HEK293 (cell line): ENCODE measurements around the gene MRPL48.

Experiments used
- CTCF ChIA-PET: fragments of 350-600 bp; formaldehyde crosslinking; extraction: SDS; loops from one replicate; lab custom pipeline; 2021; ENCODE audit warnings: antibody characterized with exemption; lab: Yijun Ruan, JAX
- POLR2A ChIA-PET: fragments of 300-600 bp; formaldehyde crosslinking; extraction: SDS; loops from one replicate; lab custom pipeline; 2020; ENCODE audit warnings: antibody characterized with exemption, inconsistent platforms; lab: Yijun Ruan, JAX
- H3K27ac ChIP-seq: fragments of 200-500 bp; sonication (Bioruptor generic); 2 replicates; pipeline ENCODE4 v1.5.1; 2014; ENCODE audit warnings: low read depth, low read length, control low read depth, inconsistent platforms; ENCODE audit errors: extremely low read depth
- H3K36me3 ChIP-seq, 2 experiments: fragments of 200-500 bp in 1 of 2; sonication (Bioruptor generic) in 1 of 2; 1 replicate in 1 of 2; 2 replicates in 1 of 2; pipeline ENCODE4 v1.5.1; 2014 to 2017; ENCODE audit warnings: inconsistent platforms in 2 of 2, low read length in 2 of 2; ENCODE audit not compliant: control insufficient read depth in 2 of 2, insufficient read depth in 1 of 2
- H3K4me1 ChIP-seq: fragments of 200-500 bp; sonication (Bioruptor generic); 2 replicates; pipeline ENCODE4 v1.5.1; 2014; ENCODE audit warnings: mild to moderate bottlenecking, low read length, inconsistent platforms; ENCODE audit not compliant: control insufficient read depth, insufficient read depth
- H3K4me3 ChIP-seq: 2 replicates; pipeline ENCODE4 v1.5.1; 2011; ENCODE audit warnings: low read depth, mild to moderate bottlenecking, control low read depth, low read length, moderate library complexity
- H3K9me3 ChIP-seq: fragments of 200-500 bp; sonication (Bioruptor generic); 2 replicates; pipeline ENCODE4 v1.5.1; 2014; ENCODE audit warnings: low read depth, low read length, inconsistent platforms; ENCODE audit not compliant: control insufficient read depth, insufficient read depth
- ATF2 ChIP-seq: fragments of 450-650 bp; formaldehyde crosslinking; IDR thresholded peaks from 2 replicates; pipeline ENCODE4 v1.5.1; 2016; ENCODE audit warnings: missing biosample characterization, missing genetic modification characterization, low read depth
- BCL11B ChIP-seq: fragments of 450-650 bp; formaldehyde crosslinking; IDR thresholded peaks from 2 replicates; pipeline ENCODE4 v1.5.1; 2016; ENCODE audit warnings: low read depth, missing biosample characterization, missing genetic modification characterization
- HOXA7 ChIP-seq: sonication (generic); formaldehyde crosslinking; IDR thresholded peaks from 2 replicates; pipeline ENCODE4 v1.8.1; 2022; ENCODE audit warnings: missing genetic modification reagents, borderline replicate concordance
- HOXC10 ChIP-seq: sonication (generic); formaldehyde crosslinking; IDR thresholded peaks from 2 replicates; pipeline ENCODE4 v1.8.1; 2023; ENCODE audit warnings: mild to moderate bottlenecking, missing genetic modification reagents
- KLF10 ChIP-seq: fragments of 450-650 bp; IDR thresholded peaks from 2 replicates; pipeline ENCODE4 v1.5.1; 2018; ENCODE audit warnings: missing biosample characterization, mild to moderate bottlenecking, missing genetic modification characterization
- MZF1 ChIP-seq: fragments of 450-650 bp; formaldehyde crosslinking; IDR thresholded peaks from 2 replicates; pipeline ENCODE4 v1.5.1; 2017; ENCODE audit warnings: missing biosample characterization, missing genetic modification characterization, borderline replicate concordance
- OVOL3 ChIP-seq: fragments of 450-650 bp; formaldehyde crosslinking; IDR thresholded peaks from 2 replicates; pipeline ENCODE4 v1.5.1; 2016; ENCODE audit warnings: missing biosample characterization, missing genetic modification characterization
- REPIN1 ChIP-seq: fragments of 450-650 bp; formaldehyde crosslinking; IDR thresholded peaks from 2 replicates; pipeline ENCODE4 v1.5.1; 2017; ENCODE audit warnings: missing biosample characterization, missing genetic modification characterization, low read depth
- TRIM28 ChIP-seq: IDR thresholded peaks from 2 replicates; pipeline ENCODE4 v1.6.1; 2011; ENCODE audit warnings: low read length, control low read depth, borderline replicate concordance
- WT1 ChIP-seq: fragments of 450-650 bp; formaldehyde crosslinking; IDR thresholded peaks from 2 replicates; pipeline ENCODE4 v1.5.1; 2016; ENCODE audit warnings: missing biosample characterization, missing genetic modification characterization
- ZIC2 ChIP-seq: fragments of 450-650 bp; formaldehyde crosslinking; IDR thresholded peaks from 2 replicates; pipeline ENCODE4 v1.5.1; 2016; ENCODE audit warnings: missing biosample characterization, missing genetic modification characterization
- ZNF10 ChIP-seq: fragments of 450-650 bp; formaldehyde crosslinking; IDR thresholded peaks from 2 replicates; pipeline ENCODE4 v1.5.1; 2017; ENCODE audit warnings: missing biosample characterization, missing genetic modification characterization
- ZNF140 ChIP-seq: fragments of 450-650 bp; formaldehyde crosslinking; IDR thresholded peaks from 2 replicates; pipeline ENCODE4 v1.5.1; 2016; ENCODE audit warnings: missing biosample characterization, missing genetic modification characterization
- ZNF155 ChIP-seq: fragments of 450-650 bp; formaldehyde crosslinking; IDR thresholded peaks from 2 replicates; pipeline ENCODE4 v1.5.1; 2016; ENCODE audit warnings: missing biosample characterization, missing genetic modification characterization
- ZNF214 ChIP-seq: fragments of 450-650 bp; formaldehyde crosslinking; IDR thresholded peaks from 2 replicates; pipeline ENCODE4 v1.5.1; 2017; ENCODE audit warnings: missing biosample characterization, mild to moderate bottlenecking, missing genetic modification characterization, borderline replicate concordance
- ZNF239 ChIP-seq: fragments of 450-650 bp; formaldehyde crosslinking; IDR thresholded peaks from 2 replicates; pipeline ENCODE4 v1.5.1; 2016; ENCODE audit warnings: missing biosample characterization, missing genetic modification characterization
- ZNF423 ChIP-seq: fragments of 450-650 bp; formaldehyde crosslinking; IDR thresholded peaks from 2 replicates; pipeline ENCODE4 v1.5.1; 2016; ENCODE audit warnings: missing biosample characterization, missing genetic modification characterization
- ZNF514 ChIP-seq: fragments of 450-650 bp; formaldehyde crosslinking; IDR thresholded peaks from 2 replicates; pipeline ENCODE4 v1.5.1; 2016; ENCODE audit warnings: missing biosample characterization, missing genetic modification characterization
- ZNF549 ChIP-seq: fragments of 450-650 bp; IDR thresholded peaks from 2 replicates; pipeline ENCODE4 v1.5.1; 2018; ENCODE audit warnings: missing biosample characterization, missing genetic modification characterization, mild to moderate bottlenecking, inconsistent platforms, moderate library complexity
- ZNF558 ChIP-seq: fragments of 450-650 bp; formaldehyde crosslinking; IDR thresholded peaks from 2 replicates; pipeline ENCODE4 v1.5.1; 2016; ENCODE audit warnings: missing biosample characterization, missing genetic modification characterization
- ZNF585B ChIP-seq: fragments of 450-650 bp; formaldehyde crosslinking; IDR thresholded peaks from 2 replicates; pipeline ENCODE4 v1.5.1; 2016; ENCODE audit warnings: missing biosample characterization, missing genetic modification characterization
- ZNF654 ChIP-seq: fragments of 450-650 bp; formaldehyde crosslinking; IDR thresholded peaks from 2 replicates; pipeline ENCODE4 v1.5.1; 2016; ENCODE audit warnings: low read depth, missing biosample characterization, missing genetic modification characterization
- ZNF658 ChIP-seq: fragments of 450-650 bp; formaldehyde crosslinking; IDR thresholded peaks from 2 replicates; pipeline ENCODE4; 2016; ENCODE audit warnings: missing biosample characterization, missing genetic modification characterization
- ZNF747 ChIP-seq: fragments of 450-650 bp; formaldehyde crosslinking; IDR thresholded peaks from 2 replicates; pipeline ENCODE4 v1.5.1; 2016; ENCODE audit warnings: missing biosample characterization, missing genetic modification characterization
- ZNF776 ChIP-seq: fragments of 450-650 bp; formaldehyde crosslinking; IDR thresholded peaks from 2 replicates; pipeline ENCODE4 v1.5.0; 2017; ENCODE audit warnings: missing biosample characterization, missing genetic modification characterization, borderline replicate concordance
- ZNF785 ChIP-seq: fragments of 450-650 bp; formaldehyde crosslinking; IDR thresholded peaks from 2 replicates; pipeline ENCODE4 v1.5.1; 2016; ENCODE audit warnings: missing biosample characterization, missing genetic modification characterization
- TF ChIP-seq, protein P1 (sequence below): fragments of 450-650 bp; formaldehyde crosslinking; IDR thresholded peaks from 2 replicates; pipeline ENCODE4 v1.5.1; 2016; ENCODE audit warnings: missing biosample characterization, missing genetic modification characterization
- TF ChIP-seq, protein P2 (sequence below): fragments of 450-650 bp; formaldehyde crosslinking; IDR thresholded peaks from 2 replicates; pipeline ENCODE4 v1.5.1; 2016; ENCODE audit warnings: missing biosample characterization, missing genetic modification characterization

The MRPL48 gene

GRCh38 chr11:73894725-73895335 lies 107.2 kb downstream of the MRPL48 start (continued):
- TF ChIP-seq ZNF585B (tag by site-specific recombination) (no peak), ZNF776 (tag by site-specific recombination) (no peak), ZNF214 (tag by site-specific recombination) (no peak), TRIM28 (no peak), HOXA7 (no peak)
- TF ChIP-seq, protein P1, sequence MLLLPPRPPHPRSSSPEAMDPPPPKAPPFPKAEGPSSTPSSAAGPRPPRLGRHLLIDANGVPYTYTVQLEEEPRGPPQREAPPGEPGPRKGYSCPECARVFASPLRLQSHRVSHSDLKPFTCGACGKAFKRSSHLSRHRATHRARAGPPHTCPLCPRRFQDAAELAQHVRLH (tag by site-specific recombination) = no peak

DNA sequence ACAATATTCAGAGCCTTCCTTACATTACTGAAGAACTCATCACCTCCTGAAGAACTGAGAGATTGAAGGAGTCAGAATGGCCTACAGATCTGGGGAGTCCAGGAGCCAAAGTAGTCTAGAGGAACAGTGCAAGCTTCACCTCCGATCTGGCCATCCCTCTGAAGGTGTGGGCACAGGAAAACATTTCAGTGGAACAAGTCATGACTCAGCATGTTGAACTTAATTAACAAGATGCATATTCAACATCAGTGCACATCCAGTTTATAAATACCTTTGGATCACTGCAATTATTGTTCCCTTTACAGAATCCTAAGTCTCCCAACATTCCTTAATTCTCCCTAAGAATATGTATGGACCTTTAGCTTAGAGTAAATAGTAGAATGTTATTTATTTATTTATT lies 114.6 kb downstream of the MRPL48 start:
- Histone ChIP-seq H3K27ac (no peak overlapping the region), H3K4me1 (no peaks in the 10 kb centered on the region), H3K36me3 (peaks cover 6 to 37% of the 10 kb centered on the region in 2 experiments; a peak in 2 of 3 replicates), H3K4me3 (no peak overlapping the region), H3K9me3 (no peaks in the 10 kb centered on the region)
- ChIA-PET CTCF (no interaction called here), POLR2A (no interaction called here)
- TF ChIP-seq ATF2 = no peak
- no peak for TF ChIP-seq BCL11B (tag by site-specific recombination)
- no peak for TF ChIP-seq ZNF585B (tag by site-specific recombination)
- no peak for TF ChIP-seq ZNF155 (tag by site-specific recombination)
- no peak for TF ChIP-seq HOXC10 (CRISPR knock-in tag)
- TF ChIP-seq MZF1 (tag by site-specific recombination) = no peak
- no peak for TF ChIP-seq KLF10 (tag by site-specific recombination)
- TF ChIP-seq, protein P2, sequence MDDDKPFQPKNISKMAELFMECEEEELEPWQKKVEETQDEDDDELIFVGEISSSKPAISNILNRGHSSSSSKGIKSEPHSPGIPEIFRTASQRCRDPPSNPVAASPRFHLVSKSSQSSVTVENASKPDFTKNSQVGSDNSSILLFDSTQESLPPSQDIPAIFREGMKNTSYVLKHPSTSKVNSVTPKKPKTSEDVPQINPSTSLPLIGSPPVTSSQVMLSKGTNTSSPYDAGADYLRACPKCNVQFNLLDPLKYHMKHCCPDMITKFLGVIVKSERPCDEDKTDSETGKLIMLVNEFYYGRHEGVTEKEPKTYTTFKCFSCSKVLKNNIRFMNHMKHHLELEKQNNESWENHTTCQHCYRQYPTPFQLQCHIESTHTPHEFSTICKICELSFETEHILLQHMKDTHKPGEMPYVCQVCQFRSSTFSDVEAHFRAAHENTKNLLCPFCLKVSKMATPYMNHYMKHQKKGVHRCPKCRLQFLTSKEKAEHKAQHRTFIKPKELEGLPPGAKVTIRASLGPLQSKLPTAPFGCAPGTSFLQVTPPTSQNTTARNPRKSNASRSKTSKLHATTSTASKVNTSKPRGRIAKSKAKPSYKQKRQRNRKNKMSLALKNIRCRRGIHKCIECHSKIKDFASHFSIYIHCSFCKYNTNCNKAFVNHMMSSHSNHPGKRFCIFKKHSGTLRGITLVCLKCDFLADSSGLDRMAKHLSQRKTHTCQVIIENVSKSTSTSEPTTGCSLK (tag by site-specific recombination) = no peak
- no peak for TF ChIP-seq ZNF239
- TF ChIP-seq ZNF747 (tag by site-specific recombination) = no peak

DNA sequence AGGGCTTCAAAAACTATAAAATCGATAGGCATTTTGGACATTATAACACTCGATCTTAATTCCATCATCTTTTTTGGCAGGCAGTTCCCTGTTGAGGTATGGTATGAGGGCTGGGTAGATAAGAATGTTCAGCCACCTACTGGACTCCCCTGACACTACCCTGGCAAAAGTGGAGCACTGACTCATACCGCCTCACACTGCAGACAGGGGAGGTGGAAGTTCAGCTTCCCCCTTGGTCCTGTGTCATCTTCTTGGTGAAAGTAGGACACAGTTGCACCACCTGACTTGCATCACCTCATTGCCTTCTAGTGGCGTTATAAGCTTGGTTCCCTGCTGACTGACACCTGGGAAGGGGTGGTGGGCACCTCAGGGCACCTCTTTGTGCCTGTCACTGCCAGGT lies 119.5 kb downstream of the MRPL48 start:
- CTCF ChIA-PET = no interaction called here
- no peaks in the 10 kb centered on the region for H3K4me1 ChIP-seq
- H3K36me3 ChIP-seq = peaks cover 0 to 44% of the 10 kb centered on the region in 2 experiments; a peak in 2 of 3 replicates
- no peak for TF ChIP-seq ZNF423 (tag by site-specific recombination)
- no peaks in the 10 kb centered on the region for H3K9me3 ChIP-seq
- no peak overlapping the region for H3K4me3 ChIP-seq
- POLR2A ChIA-PET = no interaction called here
- no peak overlapping the region for H3K27ac ChIP-seq

DNA sequence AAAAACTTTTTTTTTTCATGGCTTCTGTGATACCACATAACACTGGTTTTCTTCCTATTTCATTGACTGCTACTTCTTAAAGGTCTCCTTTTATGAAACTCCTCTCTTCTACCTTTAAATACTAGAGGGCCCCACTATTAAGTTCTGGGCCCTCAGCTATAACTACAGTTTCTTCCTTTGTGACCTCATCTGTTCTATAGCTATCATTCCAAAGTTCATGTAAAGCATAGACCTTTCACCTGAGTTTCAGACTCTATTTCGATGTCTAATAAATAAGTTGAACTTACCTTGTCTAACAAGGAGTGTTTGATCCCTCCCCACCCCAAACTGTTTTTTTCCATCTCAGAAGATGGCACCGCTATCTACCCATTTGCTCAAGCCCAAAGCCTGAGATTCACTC lies 124.4 kb downstream of the MRPL48 start:
- peaks cover 11 to 69% of the 10 kb centered on the region in 2 experiments; a peak in 2 of 3 replicates for H3K36me3 ChIP-seq
- no peak overlapping the region for H3K27ac ChIP-seq
- H3K4me1 ChIP-seq = no peaks in the 10 kb centered on the region
- ChIA-PET CTCF (interaction anchor here (0.5 to 0.7 kb wide), 2 partner anchors 8 to 1100 kb away, joined by 3 to 4 read pairs; no protein-coding TSS in a partner anchor), POLR2A (interaction anchor here (0.7 kb wide), 1 partner anchor 34 kb away, joined by 3 read pairs; no protein-coding TSS in a partner anchor)
- H3K4me3 ChIP-seq = no peak overlapping the region
- no peaks in the 10 kb centered on the region for H3K9me3 ChIP-seq
- no peak for TF ChIP-seq ZNF514 (tag by site-specific recombination)
- no peak for TF ChIP-seq ZIC2
- no peak for TF ChIP-seq ZNF549 (tag by site-specific recombination)
- no peak for TF ChIP-seq ZNF558
- no peak for TF ChIP-seq ZNF658
- TF ChIP-seq ZNF785 = no peak
- TF ChIP-seq REPIN1 (tag by site-specific recombination) = no peak
- no peak for TF ChIP-seq ZNF654 (tag by site-specific recombination)
- no peak for TF ChIP-seq OVOL3 (tag by site-specific recombination)
- TF ChIP-seq ZNF10 (tag by site-specific recombination) = no peak
- TF ChIP-seq WT1 = no peak
- TF ChIP-seq ZNF140 (tag by site-specific recombination) = no peak
